IMR-90 (cell line): ENCODE measurements around the gene CLP1. TPM values are rescaled to one million over a fixed set of nuclear protein-coding genes. Genes with fewer than 3 reads are reported as not detected.
A peak's percentile ranks its signal among the peaks of the same experiment; 100 is the strongest.

Experiments
- ATAC-seq: fragments of 200-7000 bp; cut with Tn5 transposase; 2 replicates; pipeline ENCODE4 v1.9.1; 2020; ENCODE audit warnings: low read depth, mild to moderate bottlenecking, moderate library complexity
- BruUV-seq: library from RNA; stranded (reverse); fragments of 400-500 nt; replicated peaks from 2 replicates; lab custom pipeline; 2021; lab: Mats Ljungman, UMichigan
- CTCF ChIA-PET: fragments of 300-600 bp; formaldehyde crosslinking; extraction: SDS; loops from one replicate; lab custom pipeline; 2021; ENCODE audit warnings: antibody characterized with exemption; lab: Yijun Ruan, JAX
- POLR2A ChIA-PET: fragments of 300-600 bp; sonication (Branson Sonifier 250); formaldehyde crosslinking; loops from one replicate; lab custom pipeline; 2022; ENCODE audit warnings: antibody characterized with exemption; ENCODE audit not compliant: unreplicated experiment; lab: Charles Lee
- DNase-seq: peaks from one replicate; pipeline ENCODE4 v3.0.0; 2013
- H2AFZ ChIP-seq: replicated peaks from 2 replicates; pipeline ENCODE3; 2013; ENCODE audit warnings: low read length, mild to moderate bottlenecking; ENCODE audit not compliant: poor library complexity
- H2AK5ac ChIP-seq: 2 replicates; pipeline ENCODE4 v1.6.1; 2013; ENCODE audit warnings: low read depth, low read length, inconsistent platforms
- H2AK9ac ChIP-seq: replicated peaks from 2 replicates; pipeline ENCODE3; 2013; ENCODE audit warnings: mild to moderate bottlenecking, low read depth, low read length, moderate library complexity; ENCODE audit not compliant: poor library complexity
- H2BK120ac ChIP-seq: 2 replicates; pipeline ENCODE4 v1.6.1; 2013; ENCODE audit warnings: low read depth, low read length, inconsistent platforms
- H2BK15ac ChIP-seq: 3 replicates; pipeline ENCODE4 v1.6.1; 2013; ENCODE audit warnings: low read depth, low read length, inconsistent platforms
- H2BK20ac ChIP-seq: 2 replicates; pipeline ENCODE4 v1.6.1; 2013; ENCODE audit warnings: low read depth, mild to moderate bottlenecking, inconsistent platforms, low read length, moderate library complexity
- H2BK5ac ChIP-seq: 2 replicates; pipeline ENCODE4 v1.6.1; 2013; ENCODE audit warnings: mild to moderate bottlenecking, low read depth, low read length, inconsistent platforms; ENCODE audit not compliant: poor library complexity, severe bottlenecking
- H3K14ac ChIP-seq: replicated peaks from 2 replicates; pipeline ENCODE4 v1.6.1; 2013; ENCODE audit warnings: low read depth, low read length, inconsistent platforms
- H3K18ac ChIP-seq: 2 replicates; pipeline ENCODE4 v1.6.1; 2013; ENCODE audit warnings: low read depth, low read length, control low read depth
- H3K23ac ChIP-seq: 2 replicates; pipeline ENCODE4 v1.6.1; 2013; ENCODE audit warnings: low read depth, low read length, inconsistent platforms
- H3K27ac ChIP-seq: 2 replicates; pipeline ENCODE4 v1.5.1; 2013; ENCODE audit warnings: mild to moderate bottlenecking, control low read depth, low read length; ENCODE audit not compliant: insufficient read depth
- H3K27me3 ChIP-seq: 2 replicates; pipeline ENCODE4 v1.6.1; 2013; ENCODE audit warnings: low read length; ENCODE audit not compliant: control insufficient read depth, insufficient read depth
- H3K36me3 ChIP-seq: 2 replicates; pipeline ENCODE4 v1.6.1; 2013; ENCODE audit warnings: low read length, mixed read lengths; ENCODE audit not compliant: control insufficient read depth, insufficient read depth
- H3K4ac ChIP-seq: 2 replicates; pipeline ENCODE4 v1.6.1; 2013; ENCODE audit warnings: low read depth, low read length, inconsistent platforms
- H3K4me1 ChIP-seq: 2 replicates; pipeline ENCODE4 v1.6.1; 2013; ENCODE audit warnings: low read length, mixed read lengths; ENCODE audit not compliant: control insufficient read depth, insufficient read depth
- H3K4me2 ChIP-seq: 2 replicates; pipeline ENCODE4 v1.6.1; 2013; ENCODE audit warnings: low read depth, mild to moderate bottlenecking, control low read depth, low read length, moderate library complexity
- H3K4me3 ChIP-seq: 2 replicates; pipeline ENCODE4 v1.5.1; 2013; ENCODE audit warnings: low read depth, mild to moderate bottlenecking, control low read depth, low read length, moderate library complexity; ENCODE audit not compliant: insufficient read depth
- H3K56ac ChIP-seq: 2 replicates; pipeline ENCODE4 v1.6.1; 2013; ENCODE audit warnings: low read length, inconsistent platforms; ENCODE audit not compliant: insufficient read depth; ENCODE audit errors: extremely low read depth
- H3K79me1 ChIP-seq, 2 experiments: 2 replicates each; pipeline ENCODE4 v1.6.1; 2013; ENCODE audit warnings: low read length in 2 of 2, inconsistent platforms in 1 of 2, low read depth in 1 of 2
- H3K9ac ChIP-seq: 2 replicates; pipeline ENCODE4 v1.6.1; 2013; ENCODE audit warnings: low read depth, low read length, control low read depth
- H3K9me1 ChIP-seq: 2 replicates; pipeline ENCODE4 v1.6.1; 2013; ENCODE audit warnings: low read length, inconsistent platforms; ENCODE audit not compliant: insufficient read depth
- H3K9me3 ChIP-seq: 2 replicates; pipeline ENCODE4 v1.6.1; 2013; ENCODE audit warnings: low read length; ENCODE audit not compliant: control insufficient read depth, insufficient read depth
- H4K20me1 ChIP-seq: 2 replicates; pipeline ENCODE4 v1.6.1; 2013; ENCODE audit warnings: low read length, inconsistent platforms; ENCODE audit not compliant: insufficient read depth
- H4K5ac ChIP-seq: 2 replicates; pipeline ENCODE4 v1.6.1; 2013; ENCODE audit warnings: mild to moderate bottlenecking, low read depth, low read length, control low read depth
- H4K8ac ChIP-seq, 2 experiments: 2 replicates each; pipeline ENCODE4 v1.6.1; 2013; ENCODE audit warnings: low read depth in 2 of 2, low read length in 2 of 2, control low read depth in 1 of 2, inconsistent platforms in 1 of 2
- H4K91ac ChIP-seq: 2 replicates; pipeline ENCODE4 v1.6.1; 2013; ENCODE audit warnings: low read depth, low read length, inconsistent platforms; ENCODE audit not compliant: insufficient read depth
- CEBPB ChIP-seq: IDR thresholded peaks from 2 replicates; pipeline ENCODE4 v1.6.1; 2012; ENCODE audit warnings: low read depth, low read length, improper control_type of control experiment
- CHD1 ChIP-seq: IDR thresholded peaks from 2 replicates; pipeline ENCODE4 v1.6.1; 2012; ENCODE audit warnings: low read depth, low read length, improper control_type of control experiment
- FOS ChIP-seq: fragments of 150-350 bp; IDR thresholded peaks from 2 replicates; pipeline ENCODE4 v1.6.1; 2016; ENCODE audit warnings: low read depth, low read length
- MAZ ChIP-seq: IDR thresholded peaks from 2 replicates; pipeline ENCODE4 v1.6.1; 2012; ENCODE audit warnings: low read depth, mild to moderate bottlenecking, low read length, improper control_type of control experiment, moderate library complexity, borderline replicate concordance
- POLR2A ChIP-seq: IDR thresholded peaks from 2 replicates; pipeline ENCODE4 v1.6.1; 2012; ENCODE audit warnings: mild to moderate bottlenecking, low read depth, low read length
- RAD21 ChIP-seq: IDR thresholded peaks from 2 replicates; pipeline ENCODE4 v1.6.1; 2012; ENCODE audit warnings: low read length, improper control_type of control experiment
- RCOR1 ChIP-seq: IDR thresholded peaks from 2 replicates; pipeline ENCODE4 v1.6.1; 2012; ENCODE audit warnings: mild to moderate bottlenecking, low read length, improper control_type of control experiment; ENCODE audit not compliant: insufficient replicate concordance
- RFX5 ChIP-seq: IDR thresholded peaks from 2 replicates; pipeline ENCODE4 v1.8.0; 2012; ENCODE audit warnings: low read depth, mild to moderate bottlenecking, low read length, moderate library complexity
- SMC3 ChIP-seq: fragments of 150-350 bp; IDR thresholded peaks from 2 replicates; pipeline ENCODE4 v1.6.1; 2016; ENCODE audit warnings: low read depth, mild to moderate bottlenecking, antibody characterized with exemption, low read length, moderate library complexity
- WGBS, 2 experiments: methylation state at CpG; one replicate each; pipeline versions ENCODE4 v1.1.5 to v1.1.7; 2013; ENCODE audit warnings: missing lambda C conversion rate in 2 of 2; ENCODE audit not compliant: insufficient read length in 1 of 2; ENCODE audit errors: extremely low coverage in 2 of 2; 5-methylcytosine and 5-hydroxymethylcytosine counted together
- dilution Hi-C: fragments of 300-500 bp; cut with HindIII; formaldehyde crosslinking; loops from one replicate; pipeline ENCODE4 v1.14.3; 2018; ENCODE audit warnings: low sequenced_read_pairs; ENCODE audit not compliant: unreplicated experiment
- in situ Hi-C: fragments of 300-500 bp; cut with MboI; formaldehyde crosslinking; loops from 3 replicates; pipeline ENCODE4 v1.14.3; 2019; ENCODE audit warnings: low sequenced_read_pairs, inconsistent platforms, mixed read lengths
- intact Hi-C: fragments of 100-400 bp; cut with micrococcal nuclease; formaldehyde crosslinking; loops from 2 replicates; pipeline ENCODE4 v1.10.0; 2022
- polyA plus RNA-seq, 3 experiments: library from polyadenylated mRNA; depleted of rRNA; stranded (reverse); fragments of >200 nt; gene quantifications; 2 replicates each; pipeline ENCODE4 v1.2.3, GENCODE V29; 2012; ENCODE audit warnings: low replicate concordance in 1 of 3
- total RNA-seq: library from RNA; depleted of rRNA; stranded (reverse); fragments of >200 nt; gene quantifications from 2 replicates; pipeline ENCODE4 v1.2.3, GENCODE V29; 2012
- TF ChIP-seq, protein P1 (sequence below): conservative IDR thresholded peaks from 2 replicates; pipeline ENCODE4 v1.5.1; 2012; ENCODE audit warnings: mild to moderate bottlenecking, low read depth, low read length, improper control_type of control experiment
- TF ChIP-seq, protein P2 (sequence below): fragments of 150-350 bp; IDR thresholded peaks from 2 replicates; pipeline ENCODE4 v1.6.1; 2017; ENCODE audit warnings: mild to moderate bottlenecking, antibody characterized with exemption, low read length, low read depth

Gene CLP1
- total and polyA plus RNA-seq, 2 of the 4 experiments (the other 2 are of a cell fraction): 16.5 to 24.0 TPM

DNA sequence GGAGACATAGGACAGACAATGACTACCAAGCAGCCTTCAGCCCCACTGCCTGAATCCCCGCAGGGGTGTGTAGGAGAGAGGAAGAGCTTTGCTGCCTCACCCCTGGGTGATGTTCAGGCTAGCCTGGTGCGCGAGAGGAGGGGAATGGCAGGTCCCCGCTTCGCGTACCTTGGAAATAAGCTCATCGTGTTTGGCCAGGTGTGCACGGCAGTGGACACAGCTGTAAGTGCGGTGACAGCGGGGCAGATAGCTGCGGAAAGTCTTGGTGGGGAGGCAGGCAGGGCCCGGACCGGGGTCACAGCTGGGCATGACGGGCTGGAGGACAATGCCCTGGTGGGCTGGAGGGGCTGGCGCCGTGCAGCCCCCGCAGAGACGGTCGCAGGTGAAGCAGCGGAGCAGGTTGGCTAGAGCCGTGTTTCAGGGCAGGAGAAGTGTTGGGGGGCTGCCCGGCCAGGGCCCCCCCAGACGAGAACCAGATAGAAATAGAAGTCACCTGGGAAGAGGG is 10.7 kb upstream of the CLP1 start:
- ATAC-seq (no peak), DNase-seq (no peak)
- Histone ChIP-seq H2BK5ac (no peak overlapping the region), H3K9me3 (no peaks in the 10 kb centered on the region), H4K91ac (no peak overlapping the region), H3K9ac (no peak overlapping the region), H2BK120ac (no peak overlapping the region), H3K27me3 (no peaks in the 10 kb centered on the region), H3K14ac (0 out of 2 replicates have a peak overlapping the region, but pooled peaks have one; percentile 41), H3K79me1 (peaks cover 10 to 48% of the 10 kb centered on the region in 2 experiments), H2AFZ (peak overlapping the region; percentile 46), H3K4me3 (no peak overlapping the region), H3K9me1 (peaks cover 12% of the 10 kb centered on the region; the same call in 1 of the 2 replicates), H3K36me3 (peaks cover 5% of the 10 kb centered on the region; the same call in 1 of the 2 replicates), H4K8ac (no peak overlapping the region), H3K27ac (no peak overlapping the region), H2AK5ac (peak overlapping the region; percentile 44; the same call in 1 of the 2 replicates), H3K4ac (no peak overlapping the region), H2BK20ac (no peak overlapping the region), H3K4me1 (peaks cover 26% of the 10 kb centered on the region), H3K56ac (no peak overlapping the region), H3K18ac (no peak overlapping the region), H2AK9ac (peak overlapping the region; percentile 67), H3K4me2 (no peak overlapping the region), H2BK15ac (no peak overlapping the region), H4K5ac (no peak overlapping the region), H4K20me1 (peaks cover 65% of the 10 kb centered on the region), H3K23ac (peak overlapping the region; percentile 33)
- dilution Hi-C loops (no loop called here), in situ Hi-C loops (loop anchor here (10.0 kb wide), 2 partner anchors 152 to 192 kb away; no protein-coding TSS in a partner anchor), intact Hi-C loops (loop anchor here (5.0 kb wide), 1 partner anchor 875 kb away; no protein-coding TSS in a partner anchor)
- POLR2A ChIA-PET: interaction anchor here (0.5 kb wide), 1 partner anchor 64 kb away, joined by 7 read pairs; no protein-coding TSS in a partner anchor
- TF ChIP-seq SMC3 (no peak), RAD21 (no peak), MAZ (no peak), RFX5 (no peak), RCOR1 (no peak), FOS (no peak), CHD1 (no peak), POLR2A (no peak), CEBPB (no peak)
- TF ChIP-seq, protein P1, sequence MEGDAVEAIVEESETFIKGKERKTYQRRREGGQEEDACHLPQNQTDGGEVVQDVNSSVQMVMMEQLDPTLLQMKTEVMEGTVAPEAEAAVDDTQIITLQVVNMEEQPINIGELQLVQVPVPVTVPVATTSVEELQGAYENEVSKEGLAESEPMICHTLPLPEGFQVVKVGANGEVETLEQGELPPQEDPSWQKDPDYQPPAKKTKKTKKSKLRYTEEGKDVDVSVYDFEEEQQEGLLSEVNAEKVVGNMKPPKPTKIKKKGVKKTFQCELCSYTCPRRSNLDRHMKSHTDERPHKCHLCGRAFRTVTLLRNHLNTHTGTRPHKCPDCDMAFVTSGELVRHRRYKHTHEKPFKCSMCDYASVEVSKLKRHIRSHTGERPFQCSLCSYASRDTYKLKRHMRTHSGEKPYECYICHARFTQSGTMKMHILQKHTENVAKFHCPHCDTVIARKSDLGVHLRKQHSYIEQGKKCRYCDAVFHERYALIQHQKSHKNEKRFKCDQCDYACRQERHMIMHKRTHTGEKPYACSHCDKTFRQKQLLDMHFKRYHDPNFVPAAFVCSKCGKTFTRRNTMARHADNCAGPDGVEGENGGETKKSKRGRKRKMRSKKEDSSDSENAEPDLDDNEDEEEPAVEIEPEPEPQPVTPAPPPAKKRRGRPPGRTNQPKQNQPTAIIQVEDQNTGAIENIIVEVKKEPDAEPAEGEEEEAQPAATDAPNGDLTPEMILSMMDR: no peak
- TF ChIP-seq, protein P2, sequence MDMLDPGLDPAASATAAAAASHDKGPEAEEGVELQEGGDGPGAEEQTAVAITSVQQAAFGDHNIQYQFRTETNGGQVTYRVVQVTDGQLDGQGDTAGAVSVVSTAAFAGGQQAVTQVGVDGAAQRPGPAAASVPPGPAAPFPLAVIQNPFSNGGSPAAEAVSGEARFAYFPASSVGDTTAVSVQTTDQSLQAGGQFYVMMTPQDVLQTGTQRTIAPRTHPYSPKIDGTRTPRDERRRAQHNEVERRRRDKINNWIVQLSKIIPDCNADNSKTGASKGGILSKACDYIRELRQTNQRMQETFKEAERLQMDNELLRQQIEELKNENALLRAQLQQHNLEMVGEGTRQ: no peak
- CTCF ChIA-PET: interaction anchor here (1.6 kb wide), 1 partner anchor 79 kb away, joined by 6 read pairs; the partner anchor contains the start of gene UBE2L6
- WGBS, 2 experiments: 17% methylated on average over 14 of the region's 23 CpGs; no CpG with 5 or more reads in 1 of the 2 experiments
- BruUV-seq: no TSS peak
